GM18868 (cell line): ENCODE measurements around the gene TOX2.
A peak's percentile ranks its signal among the peaks of the same experiment; 100 is the strongest.

Experiments used
- ATAC-seq: cut with Tn5 transposase; IDR thresholded peaks from one replicate; pipeline ENCODE4 v1.9.1; 2021; ENCODE audit warnings: mild to moderate bottlenecking, moderate library complexity; ENCODE audit not compliant: unreplicated experiment

TOX2 gene

DNA sequence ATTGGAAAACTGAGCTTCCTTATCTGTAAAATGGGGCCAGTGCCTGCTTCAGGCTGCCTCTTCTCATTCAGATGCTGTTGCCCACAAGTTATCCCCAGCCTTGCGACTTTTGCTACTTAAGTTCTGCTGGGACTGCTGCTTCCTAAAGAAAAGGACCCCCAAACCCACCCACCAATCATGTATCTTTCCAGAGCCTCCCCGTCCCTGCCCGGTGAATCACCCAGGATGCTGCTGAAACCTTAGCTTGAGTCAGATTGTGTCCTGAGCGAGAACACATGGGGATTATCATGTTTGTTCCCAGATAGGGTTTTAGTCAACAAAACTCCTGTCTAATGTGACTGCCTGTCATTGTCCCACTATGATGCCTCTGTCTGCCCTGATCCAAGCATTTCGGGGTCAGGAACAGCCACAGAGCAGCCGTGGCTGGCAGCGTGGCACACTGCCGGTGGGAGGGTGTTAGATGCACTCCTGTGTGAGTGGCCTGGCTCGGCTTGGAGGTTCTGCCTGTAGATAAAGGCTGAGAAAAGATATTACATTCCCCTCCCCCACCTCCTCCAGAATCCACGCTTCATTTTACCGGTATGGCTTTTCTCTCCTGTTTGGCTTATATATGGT lies 79.9 kb downstream of the TOX2 start:
- ATAC-seq = no peak

DNA sequence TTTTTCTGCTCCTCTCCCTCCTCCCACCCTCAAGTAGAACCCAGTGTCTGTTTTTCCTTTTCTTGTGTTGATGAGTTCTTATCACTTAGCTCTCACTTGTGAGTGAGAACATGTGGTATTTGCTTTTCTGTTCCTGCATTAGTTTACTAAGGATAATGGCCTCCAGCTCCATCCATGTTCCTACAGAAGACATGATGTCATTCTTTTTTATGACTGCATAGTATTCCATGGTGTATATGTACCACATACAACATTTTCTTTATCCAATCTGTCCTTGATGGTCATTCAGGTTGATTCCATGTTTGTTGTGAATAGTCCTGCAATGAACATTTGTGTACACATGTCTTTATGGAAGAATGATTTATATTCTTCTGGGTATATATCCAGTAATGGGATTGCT lies 81.0 kb downstream of the TOX2 start:
- no peak for ATAC-seq

DNA sequence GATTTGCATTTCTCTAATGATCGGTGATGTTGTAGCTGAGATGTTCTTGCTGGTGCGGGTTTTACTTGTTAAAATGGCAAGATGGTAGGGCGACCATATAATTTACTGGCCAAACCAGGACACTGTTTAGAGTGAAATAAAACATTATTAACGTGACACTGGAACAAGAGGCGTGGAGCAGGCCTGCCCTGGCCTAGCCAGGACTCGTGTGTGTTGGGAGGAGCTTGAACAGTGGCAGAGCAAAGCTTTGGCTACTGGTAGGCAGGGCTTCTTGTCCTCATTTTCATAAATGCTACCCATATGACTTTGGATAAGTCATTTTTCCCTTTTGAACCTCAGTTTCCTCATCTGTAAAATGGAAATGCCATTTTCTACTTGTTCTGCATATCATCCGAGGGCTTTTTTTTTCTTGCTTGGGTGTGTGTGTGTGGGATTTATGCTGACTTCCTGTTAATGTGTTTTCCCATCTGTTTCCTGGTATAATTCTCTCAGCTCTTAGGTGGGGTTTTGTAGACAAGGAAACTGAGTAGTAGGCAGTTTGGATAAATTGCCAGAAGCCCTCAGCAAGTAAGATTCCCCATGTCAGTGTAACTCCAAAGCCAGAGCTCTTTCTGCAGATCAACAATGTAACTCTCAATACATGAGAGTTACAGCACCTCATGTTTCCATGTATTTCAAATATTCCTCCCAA lies 81.7 kb downstream of the TOX2 start:
- ATAC-seq = no peak

DNA sequence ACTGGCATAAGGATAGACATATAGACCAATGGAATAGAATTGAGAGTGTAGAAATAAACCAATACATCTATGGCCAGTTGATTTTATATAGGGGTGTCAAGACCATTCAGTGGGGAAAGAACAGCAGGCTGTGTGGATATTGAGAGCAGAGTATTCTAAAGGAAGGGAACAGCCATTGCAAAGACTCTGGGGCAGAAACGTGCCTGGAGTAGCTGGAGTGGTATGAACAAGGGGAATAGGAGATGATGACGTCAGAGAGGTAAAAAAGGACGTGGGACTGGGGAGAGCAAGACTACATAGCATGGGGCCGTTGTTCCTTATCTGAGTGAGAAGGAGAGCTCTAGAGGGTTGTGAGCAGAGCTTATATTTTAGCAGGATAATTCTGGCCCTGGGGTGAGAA lies 85.2 kb downstream of the TOX2 start:
- ATAC-seq = no peak

DNA sequence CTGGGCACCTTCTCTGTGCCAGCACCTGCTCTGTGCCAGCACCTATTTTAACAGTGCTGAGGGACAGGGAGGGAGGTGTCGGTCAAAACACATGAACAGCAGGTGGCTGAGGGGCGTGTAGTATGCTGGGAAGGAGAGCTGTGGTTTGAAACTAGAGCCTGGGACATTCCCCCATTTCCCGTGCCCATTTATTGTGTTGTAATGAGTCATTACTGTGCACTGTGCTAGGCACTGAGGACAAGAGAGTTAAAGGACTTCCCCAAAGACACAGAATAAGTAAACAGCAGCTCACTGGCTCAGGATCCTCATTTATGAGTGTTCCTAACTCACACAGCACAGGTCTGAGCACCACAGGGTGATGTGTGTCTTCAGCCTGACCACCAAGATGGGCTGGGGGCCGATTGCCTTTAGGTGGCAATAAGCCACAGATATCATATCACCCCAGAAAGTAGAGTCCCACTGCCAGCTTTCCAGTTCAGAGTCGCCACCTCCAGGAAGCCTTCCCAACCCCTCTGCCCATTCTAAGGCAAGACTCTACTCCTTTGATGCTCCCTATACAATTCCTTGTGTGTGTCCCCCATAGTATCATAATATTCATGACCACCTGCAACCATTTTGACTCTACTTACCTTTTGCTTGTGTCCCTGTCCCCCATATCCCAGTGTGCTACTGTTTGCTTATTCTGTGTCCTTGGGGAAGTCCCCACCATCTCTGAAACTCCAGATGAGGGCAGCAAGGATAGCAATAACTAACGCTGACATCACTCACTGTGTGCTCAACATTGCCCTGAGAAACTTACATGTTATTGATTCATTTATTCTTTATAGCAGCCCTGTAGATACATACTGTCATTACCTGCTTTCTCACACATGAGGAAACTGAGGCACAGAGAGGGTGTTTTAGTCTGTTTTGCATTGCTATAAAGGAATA lies 87.3 kb downstream of the TOX2 start:
- ATAC-seq = peak; percentile 88

DNA sequence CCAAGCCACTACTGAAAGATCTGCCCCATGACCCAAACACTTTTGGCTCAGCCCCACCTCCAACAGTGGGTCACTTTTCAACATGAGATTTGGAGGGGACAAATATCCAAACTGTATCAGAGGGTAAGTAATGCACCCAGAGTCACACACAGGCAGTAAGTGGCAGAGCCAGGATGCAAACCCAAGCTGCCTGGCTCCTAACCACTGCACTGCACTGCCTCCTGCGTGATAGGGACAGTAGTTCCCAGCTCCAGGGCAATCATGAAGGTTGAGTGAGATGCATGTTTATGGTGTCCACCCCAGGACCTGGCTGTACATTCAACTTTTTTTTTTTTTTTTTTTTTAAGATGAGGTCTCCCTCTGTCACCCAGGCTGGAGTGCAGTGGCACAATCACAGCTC lies 88.2 kb downstream of the TOX2 start:
- ATAC-seq = no peak

DNA sequence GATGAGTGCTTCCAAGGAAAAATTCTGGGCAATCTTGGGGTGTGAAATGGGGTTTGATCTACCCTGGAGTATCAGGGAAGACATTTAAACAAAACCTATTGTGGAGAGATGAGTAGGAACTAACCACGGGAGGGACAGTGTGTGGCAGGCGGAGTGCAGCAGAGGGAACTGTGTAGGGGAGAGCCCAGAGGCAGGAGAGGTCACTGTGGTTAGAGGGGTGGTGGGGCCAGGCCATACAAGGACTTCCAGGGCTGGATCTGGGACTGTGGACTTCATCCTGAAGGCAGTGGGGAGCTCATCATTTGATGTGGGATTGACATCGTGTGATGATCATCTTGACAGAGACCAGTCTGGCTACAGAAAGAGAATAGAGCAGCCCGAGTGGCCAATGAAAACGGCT lies 89.0 kb downstream of the TOX2 start:
- ATAC-seq = no peak

DNA sequence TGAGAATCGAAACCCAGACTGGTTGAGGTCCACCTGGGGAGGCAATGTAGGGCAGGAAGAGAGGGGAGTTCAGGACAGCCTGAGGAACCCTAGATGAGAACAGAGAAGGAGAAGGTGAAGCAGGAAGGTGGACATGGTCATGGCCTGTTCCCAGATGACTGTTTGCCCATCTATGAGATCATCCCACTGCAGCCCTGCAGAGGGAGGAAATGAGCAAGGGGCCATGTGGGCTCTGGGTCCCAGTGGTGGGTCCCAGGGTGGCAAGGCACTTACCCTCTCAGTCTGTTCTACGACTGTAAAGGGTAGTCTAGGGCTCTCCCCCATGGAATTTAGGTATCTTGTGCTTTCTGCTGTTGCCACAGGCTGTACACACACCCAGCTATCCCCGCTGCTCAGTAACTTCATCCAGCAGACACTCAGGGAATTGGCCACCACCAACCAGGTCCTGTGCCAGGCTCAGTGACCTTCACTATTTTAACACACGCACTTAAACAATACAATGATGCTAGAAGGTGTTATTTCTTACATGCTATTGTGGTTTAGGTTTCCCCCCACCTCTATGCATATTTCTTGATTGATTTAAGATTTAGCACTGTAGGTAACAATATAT lies 89.8 kb downstream of the TOX2 start:
- ATAC-seq = no peak

DNA sequence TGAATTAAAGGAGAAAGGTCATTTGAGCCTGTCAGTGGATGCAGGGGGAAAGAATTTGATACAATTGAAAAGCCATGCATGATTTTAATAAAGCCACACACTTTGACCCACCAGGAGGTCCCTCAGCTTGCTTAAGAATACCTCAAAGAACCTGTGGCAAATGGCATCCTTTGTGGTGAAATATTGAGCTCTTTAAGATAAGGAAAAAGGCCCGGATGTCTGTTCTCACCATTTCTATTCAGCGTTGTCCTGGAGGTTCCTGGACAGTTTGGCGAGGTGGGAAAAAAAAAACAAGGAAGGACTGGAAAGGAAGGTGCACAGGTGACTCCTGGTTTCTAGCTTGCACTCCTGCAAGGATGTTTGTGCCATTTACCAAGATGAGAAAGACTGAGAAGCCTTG lies 91.0 kb downstream of the TOX2 start:
- no peak for ATAC-seq

DNA sequence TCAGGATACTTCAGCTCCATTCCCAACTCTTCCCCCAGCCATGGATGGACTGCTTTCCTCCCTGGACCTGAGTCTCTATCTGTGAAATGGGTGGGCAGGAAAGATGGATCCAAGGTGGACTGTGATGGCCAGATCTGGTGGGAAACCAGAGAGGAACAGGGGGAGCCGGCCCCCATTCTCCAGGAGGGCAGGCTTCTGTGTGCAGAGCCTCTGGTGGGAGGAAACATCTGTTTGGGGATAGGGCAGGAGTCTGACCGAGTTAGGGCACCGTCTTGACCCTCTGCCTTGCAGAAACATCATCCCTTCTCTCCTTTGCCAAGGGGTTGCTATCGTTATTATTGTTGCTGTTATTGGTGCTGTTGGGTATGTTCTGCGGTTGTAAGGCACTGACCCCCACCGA lies 91.5 kb downstream of the TOX2 start:
- no peak for ATAC-seq

DNA sequence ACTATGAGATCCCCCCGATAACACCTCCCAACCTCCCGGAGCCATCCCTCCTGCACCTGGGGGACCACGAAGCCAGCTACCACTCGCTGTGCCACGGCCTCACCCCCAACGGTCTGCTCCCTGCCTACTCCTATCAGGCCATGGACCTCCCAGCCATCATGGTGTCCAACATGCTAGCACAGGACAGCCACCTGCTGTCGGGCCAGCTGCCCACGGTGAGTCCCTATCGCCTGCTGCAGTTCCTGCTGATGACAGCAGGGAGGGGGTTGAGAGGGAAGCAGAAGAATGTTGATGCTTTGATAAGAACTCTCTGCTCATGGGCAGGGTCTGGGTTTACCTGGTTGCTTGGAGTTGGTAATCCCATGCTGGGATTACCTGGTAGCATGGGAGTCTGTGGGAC lies 91.9 kb downstream of the TOX2 start:
- ATAC-seq = no peak

DNA sequence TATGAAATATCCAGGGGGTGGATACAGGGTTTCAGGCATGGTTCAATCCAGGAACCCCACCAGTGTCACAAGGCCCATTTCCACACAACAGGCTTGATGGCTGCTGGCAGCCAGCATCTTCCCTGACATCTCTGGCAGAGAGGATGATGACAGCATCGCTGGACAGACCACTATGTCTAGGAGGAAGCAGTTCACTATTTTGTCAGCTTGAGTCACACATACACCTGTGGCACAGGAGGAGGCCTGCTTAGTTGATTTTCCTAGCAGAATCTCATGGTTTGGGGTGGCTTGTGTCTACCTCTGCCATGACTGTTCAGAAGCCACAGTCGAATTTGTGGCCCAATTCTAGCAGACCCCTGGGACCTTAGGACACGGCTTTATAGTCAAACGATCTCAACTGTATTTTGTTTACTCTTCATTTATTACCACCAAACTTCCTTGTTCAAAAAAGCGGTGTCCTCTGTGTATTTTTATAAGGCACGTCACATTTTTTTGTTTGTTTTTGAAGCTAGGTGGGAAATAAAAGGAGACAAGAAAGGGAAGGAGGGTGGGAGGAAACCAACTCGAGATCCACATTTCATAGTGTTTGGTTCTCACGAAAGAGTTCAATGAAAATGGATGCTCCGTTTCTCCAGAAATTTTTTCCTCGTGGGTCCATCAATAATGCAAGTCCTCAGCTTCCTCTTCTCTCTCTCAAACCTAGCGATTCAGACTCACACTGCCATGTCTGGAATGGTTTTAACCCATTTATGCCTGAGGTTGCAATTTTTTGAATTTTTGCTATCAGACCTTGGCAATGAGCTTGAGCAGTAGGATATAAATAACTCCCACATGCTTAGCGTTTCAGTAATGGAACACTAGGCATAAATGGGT lies 94.4 kb downstream of the TOX2 start:
- ATAC-seq = no peak

DNA sequence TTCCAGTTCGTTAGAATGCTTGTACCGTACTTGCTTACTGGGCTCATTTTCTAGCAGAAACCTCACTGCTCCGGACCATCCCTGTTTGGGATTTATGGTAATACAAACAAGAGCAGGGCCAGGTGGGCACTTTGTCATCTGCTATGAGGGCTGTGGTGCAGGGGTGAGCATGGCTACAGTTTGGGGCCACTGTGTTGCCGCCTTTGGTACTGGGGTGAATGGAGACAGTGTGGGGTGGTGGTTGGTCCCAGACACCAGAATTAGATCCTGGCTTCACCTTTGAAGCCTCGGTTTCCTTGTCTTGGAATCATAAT lies 95.0 kb downstream of the TOX2 start:
- no peak for ATAC-seq

DNA sequence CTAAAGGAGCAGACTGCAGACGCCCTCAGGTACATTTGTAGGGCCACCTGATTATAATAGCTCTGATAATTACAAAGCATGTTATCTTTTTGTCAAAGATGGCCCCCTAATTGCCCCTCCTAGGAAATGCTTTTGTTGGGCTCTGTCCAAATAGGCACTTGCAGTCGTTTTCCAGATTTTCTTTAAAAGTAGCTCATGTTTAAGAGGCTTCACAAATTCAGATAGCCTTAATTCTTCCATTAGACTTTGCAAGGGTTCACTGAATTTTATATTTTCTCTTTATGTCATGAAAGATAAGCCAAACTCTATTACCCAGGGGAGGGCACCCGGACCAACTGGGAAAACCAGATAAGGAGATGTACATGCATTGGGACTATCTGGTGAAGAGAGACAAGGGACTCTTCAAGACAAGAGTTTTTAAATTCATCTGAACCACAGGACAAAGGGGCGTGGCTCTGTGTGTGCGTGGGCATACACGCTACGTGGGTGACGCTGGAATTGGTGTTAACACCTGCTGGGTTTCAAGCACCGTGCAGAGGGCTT lies 95.6 kb downstream of the TOX2 start:
- ATAC-seq = no peak

DNA sequence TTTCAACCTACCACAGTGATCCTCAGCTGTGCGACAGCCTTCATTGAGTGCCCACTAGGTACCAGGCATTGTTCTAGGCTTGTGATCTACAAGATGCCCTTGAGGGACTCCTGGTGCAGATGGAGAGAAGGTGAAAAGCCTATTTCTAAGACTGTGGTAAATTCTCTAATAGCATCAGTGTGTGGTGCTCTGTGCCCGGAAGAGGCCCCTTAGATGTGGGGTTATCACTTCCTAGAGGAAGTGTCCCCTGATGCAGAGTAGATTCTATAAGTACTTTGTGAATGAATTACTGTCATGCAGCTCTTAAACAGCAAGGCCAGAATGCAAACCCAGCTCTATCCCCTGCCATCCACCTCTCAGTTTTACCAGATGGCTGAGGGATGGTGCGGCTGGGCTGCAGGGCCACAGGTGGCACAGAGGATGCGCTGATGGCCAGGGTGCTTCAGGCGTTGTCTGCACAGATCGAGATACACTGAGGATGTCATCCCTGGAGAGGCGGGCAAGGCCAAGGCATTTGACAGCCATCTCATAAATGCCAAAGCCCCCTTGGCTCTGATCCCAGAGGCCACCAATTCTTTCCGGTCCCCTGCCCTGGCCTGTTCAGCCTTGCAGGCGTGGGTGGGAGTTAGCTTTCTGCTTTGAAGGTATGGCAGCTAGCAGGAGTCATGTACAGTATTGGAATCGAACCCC lies 96.7 kb downstream of the TOX2 start:
- no peak for ATAC-seq

DNA sequence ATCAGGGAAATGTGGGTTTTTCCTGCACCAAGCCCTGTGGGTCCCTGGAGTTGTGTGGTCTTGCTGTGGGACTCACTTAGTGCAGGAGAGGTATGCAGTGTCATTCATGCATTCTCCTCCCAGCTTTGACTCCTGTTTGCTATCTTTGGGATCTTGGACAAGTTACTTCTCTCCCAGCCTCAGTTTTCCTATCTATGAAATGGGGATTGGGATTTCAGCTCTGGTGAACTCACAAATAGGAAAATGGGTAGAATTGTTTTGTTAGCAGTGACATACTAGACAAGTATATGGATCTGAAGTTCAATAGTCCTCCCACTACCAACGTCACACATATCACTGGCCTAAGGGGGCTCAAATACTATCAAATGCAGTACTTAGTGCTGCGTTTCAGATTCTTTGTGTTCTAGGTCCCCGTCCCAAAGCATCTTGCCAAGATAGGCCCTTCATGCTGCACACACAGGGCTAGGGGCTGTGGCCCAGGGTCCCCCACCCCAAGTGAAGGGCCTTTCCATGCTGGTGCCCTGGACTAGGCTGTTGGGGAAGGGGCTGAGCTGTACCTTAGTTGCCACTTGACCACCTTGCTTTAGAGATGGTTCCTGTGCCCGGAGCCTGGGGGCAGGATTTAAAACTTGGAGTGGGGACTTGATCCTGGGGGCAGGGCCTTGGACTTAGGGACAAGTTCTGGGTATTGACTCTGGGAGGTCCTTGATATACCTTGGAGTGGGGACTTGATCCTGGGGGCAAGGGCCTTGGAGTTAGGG lies 98.0 kb downstream of the TOX2 start:
- no peak for ATAC-seq

DNA sequence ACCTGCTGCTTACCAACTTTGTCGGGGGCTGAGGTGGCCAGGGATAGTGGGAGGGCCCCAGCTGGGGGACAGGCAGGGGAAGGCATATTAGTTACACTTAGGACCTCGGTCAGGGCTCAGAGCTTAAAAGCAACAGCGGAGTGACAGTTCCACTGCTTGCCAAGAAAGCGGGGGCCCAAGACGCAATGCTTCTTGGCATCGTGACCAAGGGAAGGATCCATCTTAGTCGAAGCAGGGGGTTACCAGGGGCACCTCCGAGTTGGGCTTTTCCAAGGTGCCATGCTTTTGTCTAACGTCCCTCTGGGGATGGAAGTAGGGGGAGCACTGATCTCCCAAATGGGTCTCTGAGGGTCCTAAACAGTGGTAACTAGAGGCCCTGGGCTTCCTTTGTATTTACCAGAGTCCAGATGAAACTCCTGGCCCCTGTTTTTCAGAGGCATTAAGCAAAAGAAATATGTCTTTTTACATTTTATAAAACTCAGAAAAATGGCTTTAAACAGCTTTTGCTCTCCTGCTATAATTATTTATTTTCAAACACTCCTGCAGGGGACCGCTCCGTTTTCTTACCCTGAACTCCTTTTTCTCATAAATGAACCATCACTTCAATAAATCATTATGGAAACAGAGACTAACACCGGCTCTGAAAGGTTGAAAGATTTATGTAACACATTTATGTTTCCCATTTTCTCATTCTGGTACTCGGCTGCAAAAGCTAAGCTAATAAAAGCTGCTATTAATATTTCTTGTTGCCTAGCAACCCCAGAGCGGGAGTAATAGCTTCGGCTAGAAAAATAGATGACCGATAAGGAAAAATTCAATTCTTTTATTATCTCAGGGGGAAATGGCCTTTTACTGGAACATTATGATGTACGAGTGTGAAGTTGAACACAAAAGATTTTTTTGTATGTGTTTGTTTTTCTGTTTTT lies 100.4 kb downstream of the TOX2 start:
- ATAC-seq = no peak

DNA sequence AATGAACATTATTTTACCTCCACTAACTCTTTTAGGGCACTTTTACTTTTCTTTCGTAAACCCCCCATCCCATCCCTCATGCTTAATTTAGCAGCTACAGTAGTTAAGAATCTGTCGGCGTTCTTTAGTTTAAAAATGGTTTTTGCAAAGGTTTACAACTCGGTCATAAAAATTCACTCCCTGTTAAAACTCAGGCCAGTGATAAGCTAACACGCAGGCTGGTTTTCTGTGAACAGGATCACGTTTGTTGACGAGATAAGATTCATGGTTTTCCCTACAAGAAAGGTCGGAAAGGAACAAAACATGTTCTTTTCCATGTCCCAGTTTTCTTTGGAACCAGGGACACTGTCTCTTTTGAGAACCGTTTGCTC lies 101.1 kb downstream of the TOX2 start:
- no peak for ATAC-seq
